Transverse colon (tissue), 3 donors: ENCODE results near the gene FHIP2A.

Source experiments
- POLR2A ChIP-seq: fragments of 450-650 bp; IDR thresholded peaks from one replicate; pipeline ENCODE4 v1.6.1; 2016; ENCODE audit warnings: antibody characterized with exemption, mild to moderate bottlenecking, moderate library complexity
- POLR2AphosphoS5 ChIP-seq, 3 donors: sonication (generic); formaldehyde crosslinking; IDR thresholded peaks; one replicate each; pipeline ENCODE4 v1.6.1; 2016; ENCODE audit warnings: antibody characterized with exemption in 3 of 3

DNA sequence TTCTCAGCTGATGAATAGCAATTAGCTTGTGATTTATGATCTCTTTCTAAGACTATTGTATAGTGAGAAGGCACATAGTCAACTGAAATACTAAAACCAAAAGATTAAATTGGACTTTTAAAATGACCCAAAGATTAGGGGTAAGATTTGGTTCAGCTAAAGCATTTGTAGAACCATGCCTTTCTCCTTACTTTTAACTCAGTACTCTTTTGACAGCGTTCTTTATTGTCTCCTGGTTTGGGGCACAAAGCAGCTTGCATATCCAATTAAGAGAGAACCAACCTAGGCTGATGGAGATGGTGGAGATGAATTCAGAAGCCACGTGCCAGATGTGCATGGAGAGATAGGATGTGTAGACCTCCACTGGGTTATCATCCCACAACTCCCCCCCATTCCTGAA, 45.8 kb downstream of the FHIP2A start:
- TF ChIP-seq POLR2A, result no peak
- TF ChIP-seq POLR2AphosphoS5 (IDR thresholded peaks at IDR 0.05), result no peak
